Panc1 (cell line): Measurements from ENCODE around the gene LRRC8E. TPM values are rescaled to one million over a fixed set of nuclear protein-coding genes. Genes with fewer than 3 reads are reported as not detected.

Source experiments
- ATAC-seq: fragments of 200-7000 bp; cut with Tn5 transposase; 2 replicates; pipeline ENCODE4 v1.9.1; 2020; ENCODE audit warnings: mild to moderate bottlenecking, moderate library complexity
- BruUV-seq: library from RNA; stranded (reverse); fragments of 400-500 nt; replicated peaks from 2 replicates; lab custom pipeline; 2021; lab: Mats Ljungman, UMichigan
- CTCF ChIA-PET: fragments of 300-600 bp; sonication (Branson Sonifier 250); formaldehyde crosslinking; loops from one replicate; lab custom pipeline; 2022; ENCODE audit warnings: antibody characterized with exemption; lab: Charles Lee
- POLR2A ChIA-PET: fragments of 300-600 bp; sonication (Branson Sonifier 250); formaldehyde crosslinking; loops from one replicate; lab custom pipeline; 2022; ENCODE audit warnings: antibody characterized with exemption; lab: Charles Lee
- DNase-seq: peaks from one replicate; pipeline ENCODE4 v3.0.0-alpha.2; 2010; ENCODE audit warnings: low read depth, low spot score
- H3K27ac ChIP-seq: 2 replicates; pipeline ENCODE4 v1.5.1; 2011; ENCODE audit warnings: mild to moderate bottlenecking, low read length, inconsistent platforms
- H3K27me3 ChIP-seq: fragments of 200-500 bp; sonication (Bioruptor generic); 2 replicates; pipeline ENCODE4 v1.6.0; 2014; ENCODE audit warnings: low read length, inconsistent platforms; ENCODE audit not compliant: control insufficient read depth, insufficient read depth
- H3K36me3 ChIP-seq: fragments of 200-500 bp; sonication (Bioruptor generic); 2 replicates; pipeline ENCODE4 v1.5.1; 2014; ENCODE audit warnings: inconsistent platforms, mild to moderate bottlenecking, low read length, moderate library complexity; ENCODE audit not compliant: control insufficient read depth, insufficient read depth
- H3K4me1 ChIP-seq: 2 replicates; pipeline ENCODE4 v1.5.1; 2011; ENCODE audit warnings: inconsistent platforms, mild to moderate bottlenecking, low read length, moderate library complexity; ENCODE audit not compliant: control insufficient read depth, insufficient read depth
- H3K4me3 ChIP-seq, 2 experiments: 2 replicates each; pipeline ENCODE4 v1.5.1; 2011 to 2012; ENCODE audit warnings: low read depth in 2 of 2, low read length in 2 of 2, mild to moderate bottlenecking in 2 of 2, inconsistent platforms in 1 of 2, moderate library complexity in 1 of 2
- H3K9me3 ChIP-seq: fragments of 200-500 bp; sonication (Bioruptor generic); 2 replicates; pipeline ENCODE4 v1.5.1; 2014; ENCODE audit warnings: low read depth, mild to moderate bottlenecking, inconsistent platforms, low read length, moderate library complexity; ENCODE audit not compliant: control insufficient read depth, insufficient read depth
- CTCF ChIP-seq: fragments of 450-650 bp; IDR thresholded peaks from 2 replicates; pipeline ENCODE4 v1.5.1; 2017; ENCODE audit warnings: mild to moderate bottlenecking
- POLR2AphosphoS5 ChIP-seq: IDR thresholded peaks from 2 replicates; pipeline ENCODE4 v1.6.1; 2012; ENCODE audit warnings: mild to moderate bottlenecking, low read depth, low read length, moderate library complexity
- REST ChIP-seq, 2 experiments: IDR thresholded peaks; 2 replicates each; pipeline ENCODE4 v1.6.1; 2011 to 2012; ENCODE audit warnings: low read depth in 2 of 2, control low read depth in 1 of 2, low read length in 1 of 2, mild to moderate bottlenecking in 1 of 2, moderate library complexity in 1 of 2; ENCODE audit not compliant: insufficient read depth in 1 of 2
- SIN3A ChIP-seq: IDR thresholded peaks from 2 replicates; pipeline ENCODE4 v1.6.1; 2012; ENCODE audit warnings: low read depth, mild to moderate bottlenecking, low read length, moderate library complexity, borderline replicate concordance; ENCODE audit not compliant: insufficient read depth
- TCF7L2 ChIP-seq: IDR thresholded peaks from 2 replicates; pipeline ENCODE4 v1.6.1; 2011; ENCODE audit warnings: mild to moderate bottlenecking, low read depth, low read length, inconsistent platforms
- in situ Hi-C: cut with HindIII; loops from 2 replicates; pipeline ENCODE4 v1.10.0; 2016; ENCODE audit warnings: low sequenced_read_pairs, low pct_unique_long_range_greater_than_20kb
- intact Hi-C: fragments of 100-400 bp; cut with micrococcal nuclease; formaldehyde crosslinking; loops from one replicate; pipeline ENCODE4 v1.10.0; 2022; ENCODE audit not compliant: unreplicated experiment
- total RNA-seq: library from RNA; stranded (reverse); gene quantifications from one replicate; pipeline ENCODE4 v1.2.1, GENCODE V29; 2021; ENCODE audit not compliant: unreplicated experiment

LRRC8E gene
- total RNA-seq, 1 experiment from 2014 or later = 5.0 TPM

- DNase-seq (no peak), ATAC-seq (no peak)
- BruUV-seq = no TSS peak
- intact Hi-C loops = no loop called here
- Histone ChIP-seq H3K4me3 (no peak overlapping the region), H3K27me3 (no peaks in the 10 kb centered on the region), H3K4me1 (no peaks in the 10 kb centered on the region), H3K9me3 (no peaks in the 10 kb centered on the region), H3K36me3 (no peaks in the 10 kb centered on the region), H3K27ac (no peak overlapping the region)
- CTCF ChIA-PET = no interaction called here
- POLR2A ChIA-PET = no interaction called here
- TF ChIP-seq SIN3A (no peak), CTCF (no peak), REST (IDR thresholded peaks at IDR 0.05; ENCODE audit: insufficient read depth in 1 of 2, low read depth in 2 of 2, low read length in 1 of 2) (no peak), POLR2AphosphoS5 (no peak), TCF7L2 (no peak)
- in situ Hi-C loops = no loop called here
Observed at GRCh38 chr19:7864690-7865074, 23.6 kb upstream of the LRRC8E start.

GRCh38 chr19:7865262-7865911 is 22.9 kb upstream of the LRRC8E start:
- no peaks in the 10 kb centered on the region for H3K27me3 ChIP-seq
- intact Hi-C loops (no loop called here), in situ Hi-C loops (no loop called here)
- H3K4me1 ChIP-seq = no peaks in the 10 kb centered on the region
- POLR2A ChIA-PET = no interaction called here
- no peaks in the 10 kb centered on the region for H3K36me3 ChIP-seq
- no peak for TF ChIP-seq REST (IDR thresholded peaks at IDR 0.05; ENCODE audit: insufficient read depth in 1 of 2, low read depth in 2 of 2, low read length in 1 of 2)
- no peak for TF ChIP-seq POLR2AphosphoS5
- no peak for TF ChIP-seq CTCF
- no peak for TF ChIP-seq SIN3A
- TF ChIP-seq TCF7L2 = no peak
- H3K9me3 ChIP-seq = no peaks in the 10 kb centered on the region
- H3K4me3 ChIP-seq = no peak overlapping the region
- no peak overlapping the region for H3K27ac ChIP-seq
- DNase-seq (no peak), ATAC-seq (no peak)
- no TSS peak for BruUV-seq
- CTCF ChIA-PET = no interaction called here
